Measurements from ENCODE around the gene BCAS3.

DNA sequence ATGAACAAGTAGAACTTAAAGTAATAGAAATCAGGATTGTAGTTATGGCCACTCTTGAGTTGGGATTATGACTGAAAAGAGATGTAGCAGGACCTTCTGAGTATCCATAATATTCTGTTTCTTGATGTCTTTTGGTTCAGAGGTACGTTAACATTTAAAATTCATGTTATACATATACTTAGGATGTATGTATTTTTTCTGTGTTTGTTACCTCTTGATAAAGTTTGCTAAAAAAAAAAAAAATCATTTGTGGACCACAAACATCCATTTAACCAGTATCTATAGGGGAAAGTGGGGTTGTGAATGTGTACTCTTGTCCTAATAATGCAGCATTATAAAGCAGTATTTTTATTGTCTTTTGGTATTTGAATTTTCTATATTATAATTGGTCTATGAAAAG lies 65.6 kb downstream of the BCAS3 start:
- TF ChIP-seq, protein P1, sequence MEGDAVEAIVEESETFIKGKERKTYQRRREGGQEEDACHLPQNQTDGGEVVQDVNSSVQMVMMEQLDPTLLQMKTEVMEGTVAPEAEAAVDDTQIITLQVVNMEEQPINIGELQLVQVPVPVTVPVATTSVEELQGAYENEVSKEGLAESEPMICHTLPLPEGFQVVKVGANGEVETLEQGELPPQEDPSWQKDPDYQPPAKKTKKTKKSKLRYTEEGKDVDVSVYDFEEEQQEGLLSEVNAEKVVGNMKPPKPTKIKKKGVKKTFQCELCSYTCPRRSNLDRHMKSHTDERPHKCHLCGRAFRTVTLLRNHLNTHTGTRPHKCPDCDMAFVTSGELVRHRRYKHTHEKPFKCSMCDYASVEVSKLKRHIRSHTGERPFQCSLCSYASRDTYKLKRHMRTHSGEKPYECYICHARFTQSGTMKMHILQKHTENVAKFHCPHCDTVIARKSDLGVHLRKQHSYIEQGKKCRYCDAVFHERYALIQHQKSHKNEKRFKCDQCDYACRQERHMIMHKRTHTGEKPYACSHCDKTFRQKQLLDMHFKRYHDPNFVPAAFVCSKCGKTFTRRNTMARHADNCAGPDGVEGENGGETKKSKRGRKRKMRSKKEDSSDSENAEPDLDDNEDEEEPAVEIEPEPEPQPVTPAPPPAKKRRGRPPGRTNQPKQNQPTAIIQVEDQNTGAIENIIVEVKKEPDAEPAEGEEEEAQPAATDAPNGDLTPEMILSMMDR (IDR thresholded peaks at IDR 0.05 in 8 of 11, conservative IDR thresholded peaks at IDR 0.05 in 3 of 11) = no peak
- TF ChIP-seq POLR2AphosphoS5 (IDR thresholded peaks at IDR 0.05) = no peak

Measured in spleen (tissue), 7 donors.